ACHN (cell line): Measurements from ENCODE around the gene AP1S3.
A peak's percentile ranks its signal among the peaks of the same experiment; 100 is the strongest.
"Not testable (repeated sequence)": the region's sequence is repeated elsewhere in the genome, so short reads cannot be mapped to it uniquely, and the experiment has no call there.

ENCODE experiments used
- DNase-seq: peaks from one replicate; pipeline ENCODE4 v3.0.0-alpha.2; 2015
- in situ Hi-C: cut with HindIII; loops from 2 replicates; pipeline ENCODE4 v1.10.0; 2017; ENCODE audit warnings: low sequenced_read_pairs, low pct_ligation_motif_present, low pct_unique_long_range_greater_than_20kb

Gene AP1S3

DNA sequence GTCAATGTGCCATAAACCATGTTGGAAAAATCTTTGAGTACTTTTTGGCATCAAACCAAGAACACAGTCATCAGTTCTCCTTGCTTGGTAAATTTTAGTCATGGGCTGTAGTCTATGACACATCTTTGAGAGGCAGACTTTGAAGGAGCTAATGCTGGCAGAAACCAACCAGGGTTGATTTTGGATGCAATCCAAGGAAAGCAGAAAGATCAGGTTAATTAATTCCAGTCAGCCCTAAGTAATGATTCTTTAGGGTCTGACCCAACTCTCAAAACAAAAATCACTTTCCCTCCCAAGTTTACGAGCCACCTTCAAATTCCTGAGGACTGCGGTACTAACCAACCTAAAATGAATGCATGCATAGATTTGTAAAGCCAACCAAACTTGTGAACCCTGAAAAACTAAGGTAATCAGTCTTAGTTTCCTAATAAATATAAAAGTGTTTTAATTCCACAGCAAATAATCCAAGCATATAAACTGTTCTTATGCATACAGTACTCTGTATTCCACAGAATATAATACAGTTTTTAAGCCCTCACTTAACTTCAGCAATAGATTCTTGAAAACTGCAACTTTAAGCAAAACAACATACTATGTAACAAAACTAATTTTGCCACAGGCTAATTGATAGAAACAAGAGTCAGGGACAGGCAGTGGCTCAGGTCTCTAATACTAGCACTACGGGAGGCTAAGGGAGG is 22.0 kb downstream of the AP1S3 start:
- in situ Hi-C loops, result no loop called here

DNA sequence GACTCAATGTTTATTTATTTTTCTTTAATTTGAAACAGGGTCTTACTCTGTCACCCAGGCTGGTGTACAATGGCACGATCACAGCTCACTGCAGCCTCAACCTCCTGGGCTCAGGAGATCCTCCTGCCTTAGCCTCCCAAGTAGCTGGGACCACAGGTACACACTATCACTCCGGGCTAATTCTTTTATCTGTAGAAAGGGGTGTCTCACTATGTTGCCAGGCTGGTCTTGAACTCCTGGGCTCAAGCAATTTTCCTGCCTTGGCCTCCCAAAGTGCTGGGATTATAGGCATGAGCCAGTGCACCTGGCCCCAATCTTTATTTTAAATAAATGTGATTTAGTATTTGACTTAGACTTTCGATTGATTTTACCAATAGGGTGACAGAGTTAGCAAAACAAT is 22.6 kb downstream of the AP1S3 start:
- DNase-seq, in situ Hi-C loops: not testable (repeated sequence)

More for the DNA sequence above, 22.0 kb downstream of the AP1S3 start:
- DNase-seq, result peak; percentile 93

DNA sequence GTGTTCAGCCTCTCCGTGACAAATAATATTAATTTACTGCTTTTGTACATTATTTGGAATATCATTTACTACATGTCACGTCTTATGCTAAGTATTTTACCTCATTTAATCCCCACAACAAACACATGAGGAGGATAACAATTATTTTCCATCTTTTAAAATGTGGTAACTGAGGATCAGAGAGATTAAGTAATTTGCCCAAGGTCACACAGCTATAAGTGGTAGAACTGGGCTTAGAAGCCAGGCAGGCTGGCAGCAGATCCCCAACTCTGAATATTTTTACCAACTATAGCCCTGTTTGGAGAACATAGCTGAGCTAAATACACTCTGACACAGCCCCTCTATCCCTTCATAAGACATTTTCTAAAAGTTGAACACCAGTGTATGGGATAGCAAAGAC is 24.1 kb downstream of the AP1S3 start:
- DNase-seq, result no peak
- in situ Hi-C loops, result no loop called here

DNA sequence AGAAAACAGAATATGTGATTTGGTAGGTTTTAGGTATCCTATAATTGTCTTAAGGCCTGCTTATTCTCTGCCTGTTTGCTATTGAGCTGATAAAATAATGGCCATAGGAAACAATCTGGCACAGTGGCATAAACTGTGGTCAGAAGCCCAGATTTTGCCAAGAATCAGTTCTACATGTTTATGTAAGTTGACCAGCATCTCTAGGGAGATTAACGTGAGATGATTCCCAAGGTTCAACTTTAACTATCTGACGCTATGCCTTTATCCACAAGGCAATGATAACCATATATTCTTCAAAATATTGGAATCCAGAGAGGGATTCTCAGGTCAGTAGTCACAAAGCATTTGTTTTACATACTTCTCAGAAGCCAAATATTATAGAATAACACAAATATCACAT is 25.6 kb downstream of the AP1S3 start:
- in situ Hi-C loops, result no loop called here
- DNase-seq, result no peak

DNA sequence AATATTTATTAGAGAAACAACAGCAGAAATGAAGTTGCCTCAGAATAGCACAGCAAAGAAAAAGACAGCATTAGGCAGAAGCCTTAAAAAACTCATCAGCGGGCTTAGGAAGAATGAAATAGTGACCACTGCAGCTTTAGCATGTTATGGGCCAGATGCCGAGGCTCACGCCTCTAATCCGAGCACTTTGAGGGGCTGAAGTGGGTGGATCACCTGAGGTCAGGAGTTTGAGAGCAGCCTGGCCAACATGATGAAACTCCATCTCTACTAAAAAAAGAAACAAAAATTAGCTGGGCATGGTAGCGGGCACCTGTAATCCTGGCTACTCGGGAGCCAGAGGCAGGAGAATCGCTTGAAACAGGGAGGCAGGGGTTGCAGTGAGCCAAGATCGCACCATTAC is 32.4 kb downstream of the AP1S3 start:
- DNase-seq, result no peak
- in situ Hi-C loops, result no loop called here

DNA sequence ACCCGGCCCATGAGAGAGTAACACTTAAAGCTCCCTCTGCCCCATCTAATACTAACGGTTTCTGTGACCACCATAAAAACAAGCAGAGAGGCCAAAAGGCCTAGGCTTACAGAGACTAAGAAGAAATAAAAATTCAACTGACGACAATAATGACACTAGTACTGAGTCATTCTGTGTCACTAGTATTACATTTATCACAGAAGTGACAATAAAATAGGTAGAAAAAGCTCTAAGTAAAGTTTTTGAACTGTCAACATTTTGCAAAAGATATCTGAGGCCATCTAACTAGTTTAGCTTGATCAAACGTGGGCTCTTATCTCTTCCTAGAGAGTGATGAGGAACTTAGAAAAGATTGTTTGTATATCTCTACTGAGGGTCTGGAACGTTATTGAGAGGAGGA is 35.6 kb downstream of the AP1S3 start:
- no peak for DNase-seq
- in situ Hi-C loops, result no loop called here

DNA sequence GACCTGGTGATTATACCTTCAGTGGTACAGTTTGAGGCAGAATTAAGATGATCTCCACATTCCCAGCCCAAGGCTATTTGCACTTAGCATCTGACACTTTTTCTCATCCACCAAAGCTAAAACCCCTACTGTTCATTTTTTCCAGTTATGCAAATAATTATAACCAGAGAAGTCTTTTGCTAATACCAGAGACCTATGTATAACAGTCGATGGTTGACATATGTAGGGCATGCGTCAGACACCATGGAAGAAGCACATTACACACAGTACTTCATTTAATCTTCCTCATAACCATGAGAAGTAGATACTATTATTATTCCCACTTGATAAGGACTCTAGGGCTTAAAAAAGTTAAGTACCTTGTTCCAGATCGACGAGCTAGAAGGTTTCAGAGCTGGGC is 36.5 kb downstream of the AP1S3 start:
- DNase-seq, result no peak
- in situ Hi-C loops, result no loop called here

DNA sequence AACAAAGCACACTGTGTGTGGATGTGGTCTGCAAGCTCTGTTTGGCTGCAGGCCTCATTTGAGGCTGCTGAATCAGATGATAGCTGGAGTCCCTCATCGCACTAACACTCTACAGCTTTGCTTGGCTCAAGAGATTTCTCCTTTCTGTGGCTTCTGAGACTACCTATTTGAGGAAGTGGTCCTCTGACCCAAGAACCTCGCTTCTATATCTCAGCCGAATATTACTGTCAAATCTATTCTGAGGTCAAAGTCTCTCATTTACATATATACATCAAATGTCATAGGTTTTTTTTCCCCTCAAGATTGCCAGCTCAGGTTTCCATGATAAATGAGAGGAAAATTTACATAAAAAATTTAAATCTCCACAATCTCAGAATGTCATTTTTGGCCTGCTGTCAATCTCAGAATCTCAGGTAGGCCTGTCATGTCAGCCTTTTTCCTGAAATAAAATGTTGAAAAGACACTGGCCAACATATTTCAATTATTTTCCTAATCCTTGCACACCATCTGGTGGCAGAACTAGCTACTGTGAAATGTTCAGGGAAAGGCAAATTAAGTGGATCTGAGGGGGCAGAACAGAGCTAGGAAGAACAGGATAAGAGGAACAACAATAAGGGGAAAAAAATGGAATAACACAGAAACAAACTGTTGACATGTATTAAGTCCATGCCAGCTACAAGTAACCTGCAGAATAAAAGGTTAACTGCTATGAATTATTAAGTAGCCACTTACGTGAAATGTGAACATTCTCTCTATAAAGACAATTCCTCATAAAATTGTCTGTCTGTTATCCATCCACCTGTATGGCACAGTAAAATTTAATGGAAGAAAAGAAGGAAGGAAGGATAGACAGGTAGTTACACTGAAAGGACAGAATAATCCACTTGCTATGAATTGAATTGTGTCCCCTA is 39.3 kb downstream of the AP1S3 start:
- in situ Hi-C loops, result no loop called here
- peak; percentile 64 for DNase-seq

DNA sequence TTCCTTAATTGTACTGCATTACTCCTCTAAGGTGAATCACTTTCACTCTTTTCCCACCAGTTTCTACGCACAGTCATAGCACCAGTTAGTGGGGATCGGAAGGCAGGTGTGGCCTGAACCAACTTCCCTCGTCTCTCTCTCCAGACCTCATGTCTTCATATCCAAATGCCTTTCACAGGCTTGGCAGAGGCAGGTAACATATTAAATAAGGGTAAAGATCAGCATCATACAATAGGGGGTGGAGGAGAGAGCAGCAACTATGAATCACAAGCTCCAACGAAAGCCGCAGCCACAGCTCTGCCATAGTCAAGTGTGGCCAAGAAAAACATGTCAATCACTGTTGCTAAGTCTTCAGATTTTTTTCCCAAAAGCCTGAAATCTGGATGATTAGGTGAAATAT is 40.3 kb downstream of the AP1S3 start:
- in situ Hi-C loops, result no loop called here
- DNase-seq, result peak; percentile 51

DNA sequence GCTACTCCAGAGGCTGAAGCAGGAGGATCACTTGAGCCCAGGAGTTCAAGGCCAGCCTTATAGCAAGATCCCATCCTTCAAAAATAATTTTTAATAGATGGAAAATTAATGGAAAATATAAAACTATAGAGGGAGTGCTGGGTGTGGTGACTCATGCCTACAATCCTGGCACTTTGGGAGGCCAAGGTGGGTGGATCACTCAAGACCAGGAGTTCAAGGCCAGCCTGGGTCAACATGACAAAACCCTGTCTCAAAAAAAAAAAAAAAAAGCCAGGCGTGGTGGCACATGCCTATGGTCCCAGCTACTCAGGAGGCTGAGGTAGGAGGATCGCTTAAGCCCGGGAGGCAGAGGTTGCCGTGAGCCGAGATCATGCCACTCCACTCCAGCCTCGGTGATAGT is 48.0 kb downstream of the AP1S3 start:
- in situ Hi-C loops, result no loop called here
- DNase-seq, result no peak

DNA sequence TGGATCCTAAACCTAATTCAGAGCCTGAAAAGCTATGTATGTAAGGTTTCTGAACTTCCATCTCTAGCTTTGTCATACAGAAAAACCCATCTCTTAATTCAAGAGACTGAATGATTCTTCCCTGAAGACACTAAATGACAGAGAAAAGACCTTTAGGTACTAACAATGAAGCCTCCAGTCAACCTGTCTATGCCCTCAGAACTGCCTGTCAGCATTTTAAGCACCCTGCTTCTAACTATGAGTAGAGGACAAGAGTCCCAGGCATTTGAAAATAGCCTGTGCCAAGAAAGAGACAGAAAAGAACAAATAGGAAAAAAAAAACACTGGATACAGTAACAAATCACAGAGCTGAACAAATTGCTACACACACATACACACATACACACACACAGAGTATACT is 48.6 kb downstream of the AP1S3 start:
- in situ Hi-C loops, result no loop called here

DNA sequence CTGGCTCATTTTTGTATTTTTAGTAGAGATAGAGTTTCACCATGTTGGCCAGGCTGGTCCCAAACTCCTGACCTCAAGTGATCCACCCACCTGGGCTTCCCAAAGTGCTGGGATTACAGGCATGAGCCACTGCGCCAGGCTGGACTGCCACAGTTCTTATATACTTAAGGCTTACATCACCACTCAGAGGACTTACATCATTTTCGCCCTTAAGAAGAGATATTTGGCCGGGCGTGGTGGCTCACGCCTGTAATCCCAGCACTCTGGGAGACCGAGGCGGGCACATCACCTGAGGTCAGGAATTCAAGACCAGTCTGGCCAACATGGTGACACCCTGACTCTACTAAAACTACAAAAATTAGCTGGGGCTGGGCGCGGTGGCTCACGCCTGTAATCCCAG is 49.3 kb downstream of the AP1S3 start:
- in situ Hi-C loops, DNase-seq: not testable (repeated sequence)

More for the DNA sequence above, 48.6 kb downstream of the AP1S3 start:
- DNase-seq, result no peak

DNA sequence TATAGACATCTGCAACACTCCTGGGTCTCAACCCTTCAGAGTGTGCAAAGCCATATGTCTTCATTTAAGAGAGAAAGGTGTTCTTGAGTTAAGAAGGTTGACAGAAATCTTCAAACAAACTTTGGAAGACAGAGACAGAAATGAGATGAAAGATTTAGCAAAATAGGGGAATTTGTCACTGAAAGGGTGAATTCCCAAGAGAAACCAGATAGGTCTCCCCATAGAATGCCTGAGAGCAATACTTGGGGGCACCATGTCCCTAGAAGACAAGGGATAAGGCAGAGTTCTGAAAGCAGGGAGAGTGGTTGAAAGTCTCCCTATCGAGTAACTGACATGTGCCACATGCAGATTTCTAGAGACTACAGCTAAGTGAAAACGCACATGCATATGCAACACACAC is 50.0 kb downstream of the AP1S3 start:
- in situ Hi-C loops, result no loop called here

DNA sequence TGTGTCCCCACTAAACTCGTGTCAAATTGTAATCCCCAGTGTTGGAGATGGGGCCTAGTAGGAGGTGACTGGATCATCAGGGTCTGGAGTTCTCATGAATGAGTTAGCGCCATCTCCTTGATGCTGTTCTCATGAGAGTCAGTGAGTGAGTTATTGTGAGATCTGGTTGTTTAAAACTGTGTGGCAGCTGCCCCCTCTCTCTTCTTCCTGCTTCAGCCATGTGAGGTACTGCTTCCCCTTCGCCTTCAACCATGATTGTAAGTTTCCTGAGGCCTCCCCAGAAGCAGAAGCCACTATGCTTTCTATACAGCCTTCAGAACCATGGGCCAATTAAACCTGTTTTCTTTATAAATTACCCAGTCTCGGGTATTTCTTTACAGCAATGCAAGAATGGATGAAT is 50.4 kb downstream of the AP1S3 start:
- no peak for DNase-seq

More for the DNA sequence above, 50.0 kb downstream of the AP1S3 start:
- DNase-seq, result no peak

DNA sequence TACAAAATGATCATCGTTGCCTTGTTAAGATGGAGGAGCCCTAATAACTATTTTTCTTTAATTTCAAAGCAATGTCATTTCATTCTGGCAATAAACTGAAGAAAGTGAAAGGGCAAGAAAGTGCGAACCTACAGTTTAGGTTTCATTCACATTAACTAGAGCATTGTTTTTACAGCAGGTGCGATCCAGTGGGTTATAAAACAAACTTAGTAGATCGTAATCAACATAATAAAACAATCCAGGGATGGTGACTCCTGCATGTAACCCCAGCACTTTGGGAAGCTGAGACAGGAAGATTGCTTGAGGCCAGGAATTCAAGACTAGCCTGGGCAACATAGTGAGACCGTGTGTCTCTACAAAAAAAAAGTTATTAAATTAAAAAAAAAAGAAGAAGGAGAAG is 51.1 kb downstream of the AP1S3 start:
- DNase-seq, result no peak

More for the DNA sequence above, 50.4 kb downstream of the AP1S3 start:
- in situ Hi-C loops, result no loop called here

DNA sequence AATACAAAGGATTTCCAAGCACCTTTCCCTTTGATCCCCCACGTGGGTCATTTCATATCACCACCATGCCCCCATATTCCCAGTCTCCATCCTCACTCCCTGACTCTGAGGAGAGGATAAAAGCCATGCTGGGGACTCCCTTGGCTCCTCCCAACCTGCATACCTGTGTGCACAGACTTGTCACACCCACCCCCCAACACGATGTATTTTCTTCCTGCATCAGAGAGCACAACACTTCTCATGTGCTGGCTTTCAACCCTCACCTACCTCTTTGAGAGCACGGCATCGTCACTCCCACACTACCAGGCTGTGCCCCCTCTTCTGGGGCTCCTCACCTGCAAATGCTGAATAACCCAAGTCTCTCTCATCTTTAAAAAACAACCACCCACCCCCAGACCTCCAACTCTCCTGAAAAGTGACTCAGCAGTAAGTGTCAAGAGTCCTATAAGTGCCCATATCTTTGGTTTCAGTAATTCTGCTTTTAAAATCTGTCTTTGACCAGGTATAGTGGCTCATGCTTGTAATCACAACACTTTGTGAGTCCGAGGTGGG is 53.1 kb downstream of the AP1S3 start:
- in situ Hi-C loops, result no loop called here
- DNase-seq, result no peak

More for the DNA sequence above, 51.1 kb downstream of the AP1S3 start:
- in situ Hi-C loops, result no loop called here

DNA sequence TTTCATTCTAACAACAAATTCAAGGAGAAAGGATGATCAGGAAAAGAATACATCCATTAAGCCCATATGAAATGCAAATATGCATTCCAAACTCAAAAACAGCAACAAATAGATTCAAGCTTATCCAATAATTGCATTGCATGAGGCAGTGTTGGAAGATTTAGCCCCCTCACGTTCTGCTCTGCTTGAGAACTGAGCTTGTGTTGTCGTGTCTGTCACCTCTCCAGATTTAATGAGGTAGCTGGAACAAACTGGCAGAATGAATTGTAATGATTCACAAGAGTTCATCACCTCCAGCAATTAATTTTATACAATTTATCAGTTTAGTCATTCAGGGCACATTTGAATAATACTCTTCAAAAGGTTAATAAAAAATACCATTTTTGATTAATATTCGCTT is 54.8 kb downstream of the AP1S3 start:
- DNase-seq, result no peak
- in situ Hi-C loops, result no loop called here

DNA sequence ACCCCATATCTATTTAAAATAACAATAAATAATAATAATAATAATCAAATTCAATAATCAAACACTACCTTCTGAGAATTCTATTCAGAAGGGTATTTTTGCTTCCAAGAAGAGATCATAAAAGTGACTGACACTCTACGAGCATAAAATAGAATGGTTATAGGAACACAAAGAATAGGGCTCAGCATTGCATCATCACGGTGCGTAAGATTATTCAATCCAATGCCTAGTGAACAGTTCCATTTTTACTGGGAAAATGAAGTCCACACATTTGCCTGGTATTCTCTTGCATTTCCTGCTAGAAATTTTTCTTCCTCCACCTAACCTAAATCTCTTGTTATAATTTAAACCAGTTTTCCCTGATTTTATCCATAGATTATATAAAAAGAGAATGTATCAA is 55.8 kb downstream of the AP1S3 start:
- in situ Hi-C loops, result no loop called here

DNA sequence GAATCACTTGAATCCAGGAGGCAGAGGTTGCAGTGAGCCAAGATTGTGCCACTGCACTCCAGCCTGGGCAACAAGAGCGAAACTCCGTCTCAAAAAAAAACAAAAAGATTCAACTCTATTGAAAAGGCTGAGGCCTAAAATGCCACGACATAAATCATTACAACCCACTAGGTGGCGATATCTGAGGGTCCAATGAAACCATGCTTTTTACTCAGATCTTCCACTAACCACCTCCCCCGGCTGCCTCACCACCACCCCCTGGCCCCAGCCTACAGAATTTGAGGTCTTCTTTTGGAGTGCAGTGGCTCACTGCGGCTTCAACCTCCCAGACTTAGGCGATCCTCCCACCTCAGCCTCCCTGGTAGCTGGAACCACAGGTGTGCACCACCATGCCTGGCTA is 57.5 kb downstream of the AP1S3 start:
- peak; percentile 56 for DNase-seq

More for the DNA sequence above, 55.8 kb downstream of the AP1S3 start:
- DNase-seq, result no peak

More for the DNA sequence above, 57.5 kb downstream of the AP1S3 start:
- in situ Hi-C loops, result no loop called here
